Upper lobe of left lung (tissue), 6 donors: Measurements from ENCODE around the gene PLXNA2. TPM values are rescaled to one million over a fixed set of nuclear protein-coding genes. Genes with fewer than 3 reads are reported as not detected.

Experiments used
- ATAC-seq, 2 donors: fragments of 200-7000 bp; cut with Tn5 transposase; one replicate each; pipeline ENCODE4 v1.9.1; 2022; ENCODE audit warnings: mild to moderate bottlenecking in 2 of 2, moderate library complexity in 2 of 2; ENCODE audit not compliant: low FRiP score in 2 of 2
- DNase-seq, 2 donors: peaks; one replicate each; pipeline ENCODE4 v3.0.0-alpha.2; 2019 to 2020
- H3K27ac ChIP-seq, 4 donors: fragments of 200-600 bp; sonication (generic); one replicate each; pipeline ENCODE4 v1.5.1; 2016 to 2019
- H3K27me3 ChIP-seq, 4 donors: fragments of 200-600 bp; sonication (generic); one replicate each; pipeline ENCODE4 v1.5.1; 2017 to 2019
- H3K36me3 ChIP-seq, 4 donors: fragments of 200-600 bp; sonication (generic); one replicate each; pipeline ENCODE4 v1.5.1; 2016 to 2019
- H3K4me1 ChIP-seq, 4 donors: fragments of 200-600 bp; sonication (generic); one replicate each; pipeline ENCODE4 v1.5.1; 2018 to 2019
- H3K4me3 ChIP-seq, 4 donors: fragments of 200-600 bp; sonication (generic); one replicate each; pipeline ENCODE4 v1.5.1; 2017 to 2019; ENCODE audit warnings: mild to moderate bottlenecking in 2 of 4, moderate library complexity in 1 of 4
- H3K9me3 ChIP-seq, 4 donors: fragments of 200-600 bp; sonication (generic); one replicate each; pipeline ENCODE4 v1.5.1; 2018 to 2019
- EP300 ChIP-seq, 4 donors: sonication (generic); formaldehyde crosslinking; IDR thresholded peaks; one replicate each; pipeline ENCODE4 v1.5.1; 2017; ENCODE audit warnings: antibody characterized with exemption in 4 of 4, control low read depth in 2 of 4
- POLR2A ChIP-seq, 4 donors: fragments of 450-650 bp; IDR thresholded peaks; one replicate each; pipeline ENCODE4 v1.5.1; 2016 to 2017; ENCODE audit warnings: antibody characterized with exemption in 4 of 4, mild to moderate bottlenecking in 2 of 4
- POLR2AphosphoS5 ChIP-seq, 2 donors: sonication (generic); formaldehyde crosslinking; IDR thresholded peaks; one replicate each; pipeline ENCODE4 v1.5.1; 2017; ENCODE audit warnings: antibody characterized with exemption in 2 of 2
- WGBS, 2 donors: methylation state at CpG; one replicate each; pipeline ENCODE4 v1.1.5; 2017 to 2018; 5-methylcytosine and 5-hydroxymethylcytosine counted together
- total RNA-seq, 6 donors: library from RNA; depleted of rRNA in 4 of 6; stranded (reverse); fragments of >200 nt in 4 of 6; gene quantifications; one replicate each; pipeline versions ENCODE4 v1.1.0 to v1.2.1, GENCODE V29; 2016 to 2021
- TF ChIP-seq, protein P1 (sequence below), 6 experiments: fragments of 450-650 bp in 4 of 6; fragments of 200-600 bp in 2 of 6; sonication (generic) in 2 of 6; IDR thresholded peaks; one replicate each; pipeline ENCODE4 v1.5.1; 2016 to 2019; ENCODE audit warnings: antibody characterized with exemption in 6 of 6
- donor health status: DM: no; HTN: no; CAD: no; lungs with moderate emphysema.
- donor health status: DM: no; HTN: yes; CAD: no; lungs with severe emphysema.

PLXNA2 gene
- total RNA-seq, 6 donors from 2014 or later: 77.5 to 150 (median 101) TPM

DNA sequence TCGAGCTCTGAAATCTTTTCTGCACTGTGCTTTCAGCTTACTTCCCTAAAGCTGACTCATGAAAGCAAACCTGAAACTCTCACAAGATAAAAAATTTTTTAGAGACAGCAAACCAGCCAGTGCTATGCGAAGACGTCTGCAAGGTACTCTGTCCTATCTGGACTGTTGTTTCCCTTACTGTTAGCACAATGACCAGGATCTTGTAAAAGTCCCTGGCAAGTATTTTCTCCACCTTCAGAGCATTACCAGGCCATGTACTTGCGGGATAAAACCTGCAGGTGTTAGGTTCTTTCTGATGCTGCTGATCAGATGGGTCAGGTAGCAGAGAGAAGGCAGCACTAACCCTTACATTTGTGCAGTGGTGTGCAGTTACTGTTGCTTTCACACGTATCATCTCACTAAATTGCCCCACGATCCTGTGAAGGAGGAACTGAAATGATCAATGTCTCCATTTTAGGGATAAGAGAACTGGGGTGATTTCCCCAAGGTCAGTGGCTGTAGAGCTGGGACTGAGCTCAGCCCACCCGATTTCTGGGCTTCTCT lies 56.6 kb downstream of the PLXNA2 start:
- no peak overlapping the region for H3K27ac ChIP-seq
- H3K4me1 ChIP-seq: peaks cover 26 to 31% (median 28%) of the 10 kb centered on the region in 4 donors

DNA sequence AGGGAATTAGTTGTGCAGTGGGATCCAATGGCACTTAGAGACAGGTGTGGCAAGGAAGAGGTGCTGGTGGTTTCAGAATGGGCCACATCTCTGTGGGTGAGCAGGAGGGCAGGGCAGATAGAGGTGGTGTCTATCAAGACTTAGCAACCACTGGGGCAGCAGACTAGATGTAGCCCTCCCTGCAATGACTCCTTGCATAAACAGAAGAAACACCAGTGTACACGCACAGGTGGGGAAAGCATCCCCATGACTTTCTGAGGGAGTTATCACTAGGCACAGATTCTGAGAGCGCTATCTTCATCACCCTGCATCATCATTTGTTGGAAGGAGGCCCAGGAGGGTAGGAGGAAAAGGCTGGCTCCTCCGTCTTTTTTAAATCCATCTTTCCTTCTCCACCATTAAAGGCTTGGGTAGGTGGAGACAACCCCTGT lies 58.4 kb downstream of the PLXNA2 start:
- WGBS, 2 donors: 90 to 99% methylated on average over 3 of the region's 3 CpGs
- H3K4me3 ChIP-seq: no peak overlapping the region
- DNase-seq (no peak), ATAC-seq (no peak)
- no peak overlapping the region for H3K27ac ChIP-seq
- peaks cover 40 to 49% (median 44%) of the 10 kb centered on the region in 4 donors for H3K4me1 ChIP-seq
- no peaks in the 10 kb centered on the region for H3K27me3 ChIP-seq
- TF ChIP-seq, protein P1, sequence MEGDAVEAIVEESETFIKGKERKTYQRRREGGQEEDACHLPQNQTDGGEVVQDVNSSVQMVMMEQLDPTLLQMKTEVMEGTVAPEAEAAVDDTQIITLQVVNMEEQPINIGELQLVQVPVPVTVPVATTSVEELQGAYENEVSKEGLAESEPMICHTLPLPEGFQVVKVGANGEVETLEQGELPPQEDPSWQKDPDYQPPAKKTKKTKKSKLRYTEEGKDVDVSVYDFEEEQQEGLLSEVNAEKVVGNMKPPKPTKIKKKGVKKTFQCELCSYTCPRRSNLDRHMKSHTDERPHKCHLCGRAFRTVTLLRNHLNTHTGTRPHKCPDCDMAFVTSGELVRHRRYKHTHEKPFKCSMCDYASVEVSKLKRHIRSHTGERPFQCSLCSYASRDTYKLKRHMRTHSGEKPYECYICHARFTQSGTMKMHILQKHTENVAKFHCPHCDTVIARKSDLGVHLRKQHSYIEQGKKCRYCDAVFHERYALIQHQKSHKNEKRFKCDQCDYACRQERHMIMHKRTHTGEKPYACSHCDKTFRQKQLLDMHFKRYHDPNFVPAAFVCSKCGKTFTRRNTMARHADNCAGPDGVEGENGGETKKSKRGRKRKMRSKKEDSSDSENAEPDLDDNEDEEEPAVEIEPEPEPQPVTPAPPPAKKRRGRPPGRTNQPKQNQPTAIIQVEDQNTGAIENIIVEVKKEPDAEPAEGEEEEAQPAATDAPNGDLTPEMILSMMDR (IDR thresholded peaks at IDR 0.05): no peak
- TF ChIP-seq POLR2AphosphoS5 (IDR thresholded peaks at IDR 0.05) (no peak), POLR2A (IDR thresholded peaks at IDR 0.05) (no peak), EP300 (IDR thresholded peaks at IDR 0.05) (no peak)
- H3K36me3 ChIP-seq: peaks cover 0 to 31% (median 4%) of the 10 kb centered on the region in 4 donors
- no peaks in the 10 kb centered on the region for H3K9me3 ChIP-seq

More for the DNA sequence above, 56.6 kb downstream of the PLXNA2 start:
- TF ChIP-seq EP300 (IDR thresholded peaks at IDR 0.05) (no peak), POLR2A (IDR thresholded peaks at IDR 0.05) (no peak), POLR2AphosphoS5 (IDR thresholded peaks at IDR 0.05) (no peak)
- TF ChIP-seq, protein P1 (IDR thresholded peaks at IDR 0.05): no peak
- no peak for DNase-seq
- no peak overlapping the region for H3K4me3 ChIP-seq
- WGBS, 2 donors: 72 to 83% methylated on average over 5 to 7 of the region's 7 CpGs
- no peaks in the 10 kb centered on the region for H3K9me3 ChIP-seq
- no peak for ATAC-seq
- H3K36me3 ChIP-seq: peaks cover 0 to 32% (median 9%) of the 10 kb centered on the region in 4 donors
- H3K27me3 ChIP-seq: no peaks in the 10 kb centered on the region

DNA sequence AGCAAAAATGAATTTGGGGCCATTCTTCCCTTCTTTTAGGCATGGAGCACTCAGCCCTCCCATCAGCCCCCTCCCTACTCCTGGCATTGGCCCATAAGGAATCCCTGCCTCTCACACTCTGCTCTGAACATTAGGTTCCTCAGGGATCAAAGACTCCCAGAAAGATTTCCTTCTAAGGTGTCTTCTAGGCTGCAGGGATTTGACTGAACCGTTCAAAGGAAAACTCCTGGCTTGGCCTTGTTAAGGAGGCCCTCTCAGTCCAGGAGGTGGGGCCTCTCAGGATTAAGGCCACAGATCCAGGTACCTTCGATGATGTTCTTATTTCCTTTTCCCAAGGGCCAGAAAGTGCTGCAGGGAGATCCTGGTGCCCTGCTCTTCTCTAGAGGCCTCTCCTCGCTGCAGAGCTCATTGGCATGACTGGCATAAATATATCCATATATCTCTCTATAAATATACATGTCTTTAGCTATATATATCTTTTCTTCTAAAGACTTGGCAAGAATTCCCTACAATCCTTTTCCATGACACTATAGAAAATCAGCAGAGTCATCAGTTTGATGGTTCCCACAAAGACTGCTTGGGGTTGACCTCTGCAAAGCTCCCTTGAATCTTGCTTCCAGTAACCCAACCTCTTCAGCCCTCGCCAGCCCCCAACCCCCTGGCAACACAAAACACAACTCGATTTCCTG lies 59.1 kb downstream of the PLXNA2 start:
- TF ChIP-seq EP300 (IDR thresholded peaks at IDR 0.05) (no peak), POLR2A (IDR thresholded peaks at IDR 0.05) (no peak), POLR2AphosphoS5 (IDR thresholded peaks at IDR 0.05) (no peak)
- TF ChIP-seq, protein P1 (IDR thresholded peaks at IDR 0.05): no peak
- Histone ChIP-seq H3K27me3 (no peaks in the 10 kb centered on the region), H3K27ac (peak overlapping the region; percentile 34 to 69 (median 56)), H3K4me1 (peaks cover 47 to 56% (median 51%) of the 10 kb centered on the region in 4 donors), H3K9me3 (no peaks in the 10 kb centered on the region), H3K36me3 (peaks cover 0 to 24% (median 2%) of the 10 kb centered on the region in 4 donors), H3K4me3 (no peak overlapping the region)
- DNase-seq: no peak
- ATAC-seq: no peak
- WGBS, 2 donors: 77 to 79% methylated on average over 4 to 5 of the region's 5 CpGs

DNA sequence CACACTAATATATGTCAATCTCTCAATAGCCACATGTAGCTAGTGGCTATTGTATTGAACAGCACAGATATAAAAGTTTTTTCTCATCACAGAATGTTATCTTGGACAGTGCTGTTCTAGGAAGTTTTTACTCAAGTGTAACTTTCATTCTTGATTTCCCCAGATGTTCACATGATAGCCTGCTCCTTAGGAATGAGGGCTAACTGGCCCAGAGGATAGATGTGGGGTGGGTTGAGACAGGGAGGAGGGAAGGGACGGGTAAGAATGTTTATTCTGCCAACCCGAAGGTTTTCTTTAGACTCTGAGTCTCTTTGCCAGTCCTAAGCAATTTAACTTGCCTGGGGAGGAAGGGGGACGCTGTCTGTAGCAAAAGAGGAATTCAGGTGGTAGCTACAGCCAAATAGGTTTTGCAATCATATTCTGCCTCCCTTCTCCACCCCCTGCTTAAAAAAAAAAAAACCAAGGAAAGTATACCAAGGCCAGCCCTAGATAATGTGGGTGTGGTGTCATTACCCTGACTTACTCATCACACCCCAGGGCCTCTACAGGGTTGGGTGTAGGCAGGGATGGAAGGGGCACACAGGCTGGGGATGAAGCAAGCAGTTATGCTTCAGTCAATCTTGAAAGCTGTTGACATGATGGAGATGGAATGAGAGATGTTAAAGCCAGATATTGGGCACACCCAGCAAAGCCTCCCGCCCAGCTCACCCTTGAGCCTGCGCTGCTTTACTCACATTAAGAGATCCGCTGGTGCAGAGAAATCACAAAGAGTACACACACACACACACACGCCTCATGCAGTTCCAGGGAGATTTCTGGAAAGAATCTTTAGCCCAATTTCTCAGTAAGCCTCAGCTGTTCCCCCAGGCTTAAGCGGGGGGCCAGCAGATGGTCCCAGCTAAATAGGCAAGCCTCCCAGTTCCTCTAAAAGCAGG lies 59.9 kb downstream of the PLXNA2 start:
- 56 to 63% methylated on average over 7 to 8 of the region's 8 CpGs for WGBS, 2 donors
- DNase-seq (peak in 1 of 2 donors; percentile 49), ATAC-seq (peak; percentile 86 to 93)
- TF ChIP-seq POLR2A (IDR thresholded peaks at IDR 0.05): no peak
- peak; percentile 55 to 63 for TF ChIP-seq POLR2AphosphoS5 (IDR thresholded peaks at IDR 0.05)
- TF ChIP-seq, protein P1 (IDR thresholded peaks at IDR 0.05): no peak
- TF ChIP-seq EP300 (IDR thresholded peaks at IDR 0.05): peak in 2 of 4 donors; percentile 31 to 37
- Histone ChIP-seq H3K27me3 (no peaks in the 10 kb centered on the region), H3K27ac (peak overlapping the region; percentile 34 to 73 (median 60)), H3K4me3 (no peak overlapping the region), H3K9me3 (no peaks in the 10 kb centered on the region), H3K4me1 (peaks cover 55 to 64% (median 60%) of the 10 kb centered on the region in 4 donors), H3K36me3 (peaks cover 0 to 16% (median 2%) of the 10 kb centered on the region in 4 donors)
